Memory B cell (primary cell): ENCODE data around the gene UBE2R2.
"Not testable (repeated sequence)": the region's sequence is repeated elsewhere in the genome, so short reads cannot be mapped to it uniquely, and the experiment has no call there.

Source experiments
- ATAC-seq: fragments of 150-1000 bp; cut with Tn5 transposase; 2 replicates; pipeline ENCODE4 v1.10.0; 2021; ENCODE audit warnings: low read depth, mild to moderate bottlenecking, moderate library complexity
- DNase-seq, 2 donors: peaks; one replicate each; pipeline ENCODE4 v3.0.0; 2022; ENCODE audit warnings: low spot score in 2 of 2
- H3K27ac Mint-ChIP-seq: one replicate; pipeline ENCODE4 v1.8.0; 2022; ENCODE audit warnings: mild to moderate bottlenecking, moderate library complexity, mixed read lengths
- H3K27me3 Mint-ChIP-seq: one replicate; pipeline ENCODE4 v1.8.0; 2022; ENCODE audit warnings: mixed read lengths
- H3K36me3 Mint-ChIP-seq: one replicate; pipeline ENCODE4 v1.8.0; 2022; ENCODE audit warnings: mild to moderate bottlenecking, mixed read lengths
- H3K4me1 Mint-ChIP-seq: one replicate; pipeline ENCODE4 v1.8.0; 2022; ENCODE audit warnings: mixed read lengths
- H3K4me3 Mint-ChIP-seq: one replicate; pipeline ENCODE4 v1.8.0; 2022; ENCODE audit warnings: mild to moderate bottlenecking, moderate library complexity, mixed read lengths
- H3K9me3 Mint-ChIP-seq: one replicate; pipeline ENCODE4 v1.8.0; 2022; ENCODE audit warnings: mixed read lengths

Gene UBE2R2

GRCh38 chr9:33791117-33791516, 25.8 kb upstream of the UBE2R2 start:
- no peak overlapping the region for H3K27ac Mint-ChIP-seq
- no peak for ATAC-seq
- H3K9me3 Mint-ChIP-seq: no peaks in the 10 kb centered on the region
- no peaks in the 10 kb centered on the region for H3K36me3 Mint-ChIP-seq
- no peak for DNase-seq
- H3K27me3 Mint-ChIP-seq: peaks cover 10% of the 10 kb centered on the region
- H3K4me3 Mint-ChIP-seq: no peak overlapping the region
- no peaks in the 10 kb centered on the region for H3K4me1 Mint-ChIP-seq

GRCh38 chr9:33793496-33793895, 23.5 kb upstream of the UBE2R2 start:
- H3K27me3 Mint-ChIP-seq: peaks cover 17% of the 10 kb centered on the region
- not testable (repeated sequence) for H3K9me3 Mint-ChIP-seq, ATAC-seq, H3K27ac Mint-ChIP-seq, H3K36me3 Mint-ChIP-seq, H3K4me1 Mint-ChIP-seq, DNase-seq, H3K4me3 Mint-ChIP-seq

- Mint-ChIP-seq H3K4me1 (no peaks in the 10 kb centered on the region), H3K27me3 (peaks cover 20% of the 10 kb centered on the region), H3K27ac (no peak overlapping the region), H3K9me3 (no peaks in the 10 kb centered on the region), H3K4me3 (no peak overlapping the region), H3K36me3 (no peaks in the 10 kb centered on the region)
- ATAC-seq (peak; percentile 45), DNase-seq (no peak)
Observed at GRCh38 chr9:33794560-33794959, 22.4 kb upstream of the UBE2R2 start.

- Mint-ChIP-seq H3K27me3 (peaks cover 22% of the 10 kb centered on the region), H3K4me1 (no peaks in the 10 kb centered on the region), H3K27ac (no peak within 1 kb of the TSS), H3K9me3 (no peaks in the 10 kb centered on the region), H3K4me3 (no peak within 1 kb of the TSS), H3K36me3 (no peaks in the 10 kb centered on the region)
- ATAC-seq (no peak), DNase-seq (no peak)
Observed at GRCh38 chr9:33795281-33795680, 21.7 kb upstream of the UBE2R2 start, which contains the start of gene PRSS3. TSS of gene PRSS3 (plus strand) at chr9:33795561. CDS start at chr9:33795574, 13 bp downstream.

GRCh38 chr9:33795819-33796218, 21.1 kb upstream of the UBE2R2 start:
- H3K4me3 Mint-ChIP-seq: no peak overlapping the region

GRCh38 chr9:33796679-33797078, 20.3 kb upstream of the UBE2R2 start:
- not testable (repeated sequence) for H3K4me3 Mint-ChIP-seq, H3K9me3 Mint-ChIP-seq, H3K27ac Mint-ChIP-seq, ATAC-seq, H3K4me1 Mint-ChIP-seq, H3K36me3 Mint-ChIP-seq, DNase-seq
- H3K27me3 Mint-ChIP-seq: peaks cover 24% of the 10 kb centered on the region

More at GRCh38 chr9:33795819-33796218, 21.1 kb upstream of the UBE2R2 start:
- Mint-ChIP-seq H3K27me3 (peaks cover 24% of the 10 kb centered on the region), H3K36me3 (no peaks in the 10 kb centered on the region), H3K27ac (no peak overlapping the region), H3K4me1 (no peaks in the 10 kb centered on the region), H3K9me3 (no peaks in the 10 kb centered on the region)
- ATAC-seq (no peak), DNase-seq (no peak)

- DNase-seq (no peak), ATAC-seq (no peak)
- Mint-ChIP-seq H3K27ac (no peak overlapping the region), H3K4me3 (no peak overlapping the region), H3K9me3 (peaks cover 2% of the 10 kb centered on the region), H3K36me3 (no peaks in the 10 kb centered on the region), H3K27me3 (peaks cover 26% of the 10 kb centered on the region), H3K4me1 (no peaks in the 10 kb centered on the region)
Observed at GRCh38 chr9:33797837-33798236, 19.1 kb upstream of the UBE2R2 start.

- peaks cover 26% of the 10 kb centered on the region for H3K27me3 Mint-ChIP-seq
- H3K4me3 Mint-ChIP-seq: no peak overlapping the region
- H3K4me1 Mint-ChIP-seq: no peaks in the 10 kb centered on the region
- no peaks in the 10 kb centered on the region for H3K36me3 Mint-ChIP-seq
- no peak for ATAC-seq
- H3K9me3 Mint-ChIP-seq: peaks cover 2% of the 10 kb centered on the region
- H3K27ac Mint-ChIP-seq: no peak overlapping the region
- no peak for DNase-seq
Observed at GRCh38 chr9:33798545-33798944, 18.4 kb upstream of the UBE2R2 start.

GRCh38 chr9:33799928-33800704, 16.8 kb upstream of the UBE2R2 start:
- Mint-ChIP-seq H3K36me3 (no peaks in the 10 kb centered on the region), H3K4me1 (no peaks in the 10 kb centered on the region), H3K27ac (no peak overlapping the region), H3K9me3 (peaks cover 2% of the 10 kb centered on the region), H3K4me3 (no peak overlapping the region), H3K27me3 (peaks cover 25% of the 10 kb centered on the region)
- no peak for ATAC-seq
- DNase-seq: no peak

- H3K4me3 Mint-ChIP-seq: no peak overlapping the region
- H3K9me3 Mint-ChIP-seq: peaks cover 2% of the 10 kb centered on the region
- DNase-seq (no peak), ATAC-seq (no peak)
- H3K4me1 Mint-ChIP-seq: no peaks in the 10 kb centered on the region
- peaks cover 23% of the 10 kb centered on the region for H3K27me3 Mint-ChIP-seq
- no peak overlapping the region for H3K27ac Mint-ChIP-seq
- H3K36me3 Mint-ChIP-seq: no peaks in the 10 kb centered on the region
Observed at GRCh38 chr9:33800886-33801285, 16.1 kb upstream of the UBE2R2 start.

- not testable (repeated sequence) for H3K27ac Mint-ChIP-seq, H3K4me1 Mint-ChIP-seq, H3K4me3 Mint-ChIP-seq, ATAC-seq, H3K36me3 Mint-ChIP-seq, DNase-seq, H3K9me3 Mint-ChIP-seq
- peaks cover 20% of the 10 kb centered on the region for H3K27me3 Mint-ChIP-seq
Observed at GRCh38 chr9:33801943-33802500, 14.9 kb upstream of the UBE2R2 start.

GRCh38 chr9:33804196-33804595, 12.8 kb upstream of the UBE2R2 start:
- not testable (repeated sequence) for H3K9me3 Mint-ChIP-seq, DNase-seq, ATAC-seq, H3K4me1 Mint-ChIP-seq, H3K27ac Mint-ChIP-seq, H3K36me3 Mint-ChIP-seq, H3K4me3 Mint-ChIP-seq
- peaks cover 12% of the 10 kb centered on the region for H3K27me3 Mint-ChIP-seq

- DNase-seq, ATAC-seq, H3K36me3 Mint-ChIP-seq, H3K4me1 Mint-ChIP-seq, H3K27me3 Mint-ChIP-seq, H3K9me3 Mint-ChIP-seq, H3K4me3 Mint-ChIP-seq, H3K27ac Mint-ChIP-seq: not testable (repeated sequence)
Observed at GRCh38 chr9:33807156-33807555, 9.8 kb upstream of the UBE2R2 start.

- not testable (repeated sequence) for ATAC-seq, H3K36me3 Mint-ChIP-seq, H3K4me1 Mint-ChIP-seq, H3K4me3 Mint-ChIP-seq, DNase-seq, H3K9me3 Mint-ChIP-seq, H3K27ac Mint-ChIP-seq, H3K27me3 Mint-ChIP-seq
Observed at GRCh38 chr9:33808979-33809322, 8.0 kb upstream of the UBE2R2 start.

GRCh38 chr9:33809506-33809905, 7.5 kb upstream of the UBE2R2 start:
- no peak overlapping the region for H3K27ac Mint-ChIP-seq
- no peak for DNase-seq

More at GRCh38 chr9:33809506-33809905, 7.5 kb upstream of the UBE2R2 start:
- H3K27me3 Mint-ChIP-seq: peaks cover 5% of the 10 kb centered on the region
- H3K36me3 Mint-ChIP-seq: no peaks in the 10 kb centered on the region
- peaks cover 5% of the 10 kb centered on the region for H3K4me1 Mint-ChIP-seq
- no peak overlapping the region for H3K4me3 Mint-ChIP-seq
- H3K9me3 Mint-ChIP-seq: no peaks in the 10 kb centered on the region
- ATAC-seq: no peak
